Activated CD4-positive, CD25-positive, alpha-beta regulatory T cell treated with anti-CD3 and anti-CD28 coated beads, Interleukin-2, amount 50 U/mL, for 16 hours (primary cell): ENCODE measurements around the gene GLP1R.

ENCODE experiments used
- DNase-seq: peaks from one replicate; pipeline ENCODE4 v3.0.0-alpha.2; 2020; ENCODE audit warnings: low read depth, low spot score

GLP1R gene

DNA sequence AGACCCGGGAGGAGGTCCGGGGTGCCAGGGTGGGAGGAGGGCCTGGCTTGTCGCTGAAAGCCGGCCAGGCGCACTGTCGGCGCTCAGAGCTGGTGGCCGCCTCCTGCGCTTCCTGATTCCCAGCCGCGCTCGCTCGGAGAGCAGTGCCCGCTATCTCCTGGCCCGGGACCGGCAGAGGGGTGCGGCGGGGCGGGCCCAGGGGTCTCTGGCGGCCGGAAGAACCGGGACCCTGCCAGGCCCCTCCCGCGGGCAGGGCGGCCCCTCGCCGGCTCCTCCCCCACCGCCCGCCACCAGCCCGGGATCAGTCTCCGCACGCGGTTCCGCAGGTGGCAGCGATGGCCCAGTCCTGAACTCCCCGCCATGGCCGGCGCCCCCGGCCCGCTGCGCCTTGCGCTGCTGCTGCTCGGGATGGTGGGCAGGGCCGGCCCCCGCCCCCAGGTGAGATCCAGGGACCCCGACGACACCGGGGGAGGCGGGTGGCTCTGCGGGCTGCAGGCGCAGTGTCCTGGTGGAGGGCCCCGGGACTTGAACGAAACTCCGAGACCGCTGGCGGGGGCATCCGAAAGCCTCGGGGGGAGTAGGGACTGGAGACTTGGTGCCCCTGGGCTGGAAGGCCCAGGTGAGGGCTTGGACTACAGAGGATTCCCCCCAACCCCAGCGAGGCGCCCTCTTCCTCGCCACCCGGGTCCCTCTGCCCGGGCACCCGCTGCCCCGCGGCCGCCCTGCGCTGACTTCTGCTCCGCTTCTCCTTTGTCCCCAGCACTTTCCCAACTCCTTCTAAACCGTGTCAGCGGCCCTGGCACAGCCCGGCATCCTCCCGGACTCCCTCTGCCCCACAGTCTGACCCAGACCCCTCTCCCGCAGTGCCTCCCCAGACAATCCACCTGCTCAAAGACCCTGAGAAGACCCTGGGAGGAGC lies at the start of gene GLP1R:
GLP1R (plus strand) TSS at position 301 of the 919 bp plus-strand sequence; CDS start at position 361, 60 bp downstream.
- DNase-seq, result no peak

- no peak for DNase-seq
Measured at GRCh38 chr6:39003072-39003471, 45.5 kb upstream of the GLP1R start.

DNA sequence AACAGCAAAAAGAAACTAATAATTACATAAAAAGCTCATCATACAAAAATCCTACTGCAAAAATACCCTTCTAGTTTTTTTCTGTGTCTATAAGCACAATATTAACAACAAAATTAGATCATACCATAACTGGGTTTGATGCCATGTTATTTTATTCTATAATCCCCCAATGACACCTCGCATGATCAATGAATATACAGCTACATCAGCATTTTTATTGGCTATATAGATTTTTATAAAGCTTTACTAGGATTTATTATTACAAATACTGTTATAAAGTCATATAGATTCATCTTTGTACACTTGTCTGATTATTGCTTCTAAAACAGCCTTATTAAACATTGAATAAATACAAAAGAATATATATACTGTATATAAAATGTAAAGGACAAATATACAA lies 45.1 kb upstream of the GLP1R start:
- DNase-seq, result no peak

DNA sequence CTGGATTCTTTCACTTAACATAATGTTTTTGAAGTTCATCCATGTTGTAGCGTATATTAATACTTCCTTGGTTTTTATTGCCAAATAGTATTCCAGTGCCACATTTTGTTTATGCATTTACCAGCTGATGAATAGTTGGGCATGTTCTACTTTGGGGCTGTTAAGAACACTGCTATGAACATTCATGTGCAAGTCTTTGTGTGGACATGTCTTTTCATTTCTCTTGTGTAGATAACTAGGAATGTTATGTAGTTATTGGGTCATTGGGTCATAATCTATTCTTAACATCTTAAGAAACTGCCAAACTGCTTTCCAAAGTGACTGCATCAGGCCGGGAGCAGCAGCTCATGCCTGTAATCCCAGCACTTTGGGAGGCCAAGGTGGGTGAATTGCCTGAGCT lies 43.8 kb upstream of the GLP1R start:
- DNase-seq, result no peak

DNA sequence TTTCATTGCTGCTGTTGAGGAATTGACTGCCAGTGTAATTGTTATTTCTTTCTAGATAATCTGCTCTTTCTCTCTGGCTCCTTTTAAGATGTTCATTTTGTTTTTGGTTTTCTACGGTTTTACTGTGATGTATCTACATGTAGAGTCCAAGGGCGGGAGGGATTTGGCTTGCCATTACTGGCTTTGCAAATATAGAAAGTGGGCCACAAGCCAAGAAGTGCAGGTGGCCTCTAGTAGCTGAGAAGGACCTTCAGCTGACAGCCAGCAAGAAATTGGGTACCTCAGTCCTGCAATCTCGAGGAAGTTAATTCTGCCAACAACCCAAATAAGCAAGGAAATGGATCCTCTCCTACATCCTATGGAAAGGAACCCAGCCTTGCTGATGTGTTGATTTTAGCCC lies 42.8 kb upstream of the GLP1R start:
- DNase-seq, result no peak

- DNase-seq, result no peak
Measured at GRCh38 chr6:39007575-39007974, 41.0 kb upstream of the GLP1R start.

GRCh38 chr6:39008737-39009136 lies 39.8 kb upstream of the GLP1R start:
- no peak for DNase-seq

GRCh38 chr6:39009476-39009875 lies 39.1 kb upstream of the GLP1R start:
- DNase-seq, result no peak

- no peak for DNase-seq
Measured at GRCh38 chr6:39016839-39017546, 31.6 kb upstream of the GLP1R start.

DNA sequence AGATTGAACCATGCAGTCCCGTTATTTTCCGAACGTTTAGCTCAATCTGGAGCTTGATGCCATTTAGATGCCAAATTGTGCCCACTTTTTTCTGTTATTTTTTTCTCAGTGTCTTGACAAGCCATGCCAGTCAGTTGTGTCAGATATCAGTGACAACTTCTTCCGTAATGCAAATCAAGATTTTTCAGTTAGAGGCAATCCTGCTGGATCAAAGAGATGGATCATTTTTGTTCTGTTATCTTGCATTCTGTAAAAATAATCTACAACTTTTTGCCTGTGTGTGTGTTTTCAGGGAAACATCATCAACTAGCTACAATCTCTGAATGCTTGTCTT lies 31.1 kb upstream of the GLP1R start:
- no peak for DNase-seq

DNA sequence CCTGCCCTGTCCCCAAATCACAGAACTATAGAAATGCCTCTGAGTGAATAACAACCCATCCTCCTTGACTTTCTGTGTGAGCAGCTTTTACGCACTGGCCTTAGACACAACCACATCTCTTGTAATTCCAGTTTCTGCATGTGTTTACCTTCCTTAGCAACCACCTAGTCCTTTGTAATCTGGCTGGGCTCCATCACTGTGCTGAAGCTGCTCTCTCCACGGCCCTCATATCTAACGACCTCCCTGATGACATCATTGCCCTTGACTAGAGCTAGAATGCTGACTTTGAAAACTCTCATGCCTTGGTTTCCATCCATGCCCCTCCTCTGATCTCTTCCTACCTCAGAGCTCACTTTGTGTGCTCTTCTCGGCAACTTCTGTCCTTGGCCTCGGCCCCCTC lies 30.5 kb upstream of the GLP1R start:
- no peak for DNase-seq

- DNase-seq, result no peak
Measured at GRCh38 chr6:39020136-39020535, 28.4 kb upstream of the GLP1R start.

DNA sequence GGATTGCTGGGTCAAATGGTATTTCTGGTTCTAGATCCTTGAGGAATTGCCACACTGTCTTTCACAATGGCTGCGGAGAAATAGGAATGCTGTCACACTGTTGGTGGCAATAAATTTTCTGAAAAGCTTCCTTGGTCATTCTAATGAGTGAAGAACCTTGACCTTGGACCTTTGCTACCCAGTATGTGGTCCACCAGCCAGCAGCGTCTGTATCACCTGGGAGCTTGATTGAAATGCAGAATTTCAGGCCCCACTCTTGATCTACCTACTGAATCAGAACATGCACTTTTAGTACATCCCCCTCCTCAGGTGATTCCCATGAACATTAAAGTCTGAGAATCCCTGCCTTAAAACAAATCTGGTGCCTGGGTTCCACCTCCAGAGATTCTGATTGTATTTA lies 27.5 kb upstream of the GLP1R start:
- DNase-seq, result no peak

- no peak for DNase-seq
Measured at GRCh38 chr6:39021779-39022178, 26.8 kb upstream of the GLP1R start.

DNA sequence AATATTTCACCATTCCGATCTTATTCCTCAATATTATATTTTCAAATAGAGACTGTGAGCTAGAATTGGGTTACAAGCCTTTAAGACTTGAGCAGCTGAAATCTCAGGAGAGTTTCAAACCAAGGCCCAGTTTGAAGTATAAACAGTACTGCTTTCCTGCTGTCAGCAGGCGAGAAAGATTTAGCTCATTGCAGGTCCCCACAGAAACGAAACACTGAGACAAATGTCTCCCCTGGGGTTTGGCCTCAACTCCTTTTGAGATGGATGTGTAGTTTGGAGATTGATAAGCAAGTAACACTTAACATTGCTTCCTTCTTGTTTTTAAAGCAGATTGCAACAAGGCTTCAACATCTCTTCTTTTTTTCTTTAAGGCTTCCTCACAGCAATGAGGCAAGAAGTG lies 22.4 kb upstream of the GLP1R start:
- DNase-seq, result no peak

DNA sequence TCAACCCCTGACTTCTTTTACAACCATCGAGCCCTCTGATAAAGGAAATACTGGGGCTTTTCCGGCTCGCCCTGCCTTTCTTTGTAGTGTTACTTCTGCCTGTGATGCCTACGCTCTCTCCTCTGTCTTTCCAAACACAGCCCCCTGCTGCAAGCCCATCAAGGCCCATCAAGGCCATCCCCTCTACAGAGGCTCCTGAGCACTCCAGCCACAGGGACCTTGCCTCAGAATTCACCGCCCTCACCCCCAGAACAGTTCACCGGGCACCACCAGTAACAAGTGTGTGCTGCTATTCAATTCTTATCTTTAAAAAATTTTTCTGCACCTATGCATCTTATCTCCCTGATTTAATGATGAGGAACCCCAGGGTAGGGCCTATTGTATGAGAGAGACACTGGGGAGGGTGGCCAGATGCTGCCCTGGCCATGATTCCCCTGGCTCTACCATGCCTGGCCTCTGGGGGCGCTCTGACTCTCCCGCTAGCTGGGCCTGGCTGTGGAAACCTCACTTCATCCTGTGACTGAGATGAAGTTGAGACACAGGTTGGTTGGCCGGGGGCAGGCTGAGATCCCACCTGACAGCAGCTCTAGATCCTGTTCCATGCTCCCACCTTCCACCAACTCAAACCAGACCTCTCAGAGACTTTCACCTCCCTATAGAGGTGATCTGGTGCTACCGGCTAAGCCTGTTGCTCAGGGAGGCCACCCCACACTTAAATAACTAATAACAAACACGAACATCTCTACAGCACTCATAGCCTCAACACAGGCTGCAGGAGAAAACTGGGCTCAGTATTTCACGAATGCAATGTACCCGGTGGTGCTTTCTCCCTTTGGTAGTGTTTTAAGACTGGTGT lies 19.2 kb upstream of the GLP1R start:
- DNase-seq, result no peak

DNA sequence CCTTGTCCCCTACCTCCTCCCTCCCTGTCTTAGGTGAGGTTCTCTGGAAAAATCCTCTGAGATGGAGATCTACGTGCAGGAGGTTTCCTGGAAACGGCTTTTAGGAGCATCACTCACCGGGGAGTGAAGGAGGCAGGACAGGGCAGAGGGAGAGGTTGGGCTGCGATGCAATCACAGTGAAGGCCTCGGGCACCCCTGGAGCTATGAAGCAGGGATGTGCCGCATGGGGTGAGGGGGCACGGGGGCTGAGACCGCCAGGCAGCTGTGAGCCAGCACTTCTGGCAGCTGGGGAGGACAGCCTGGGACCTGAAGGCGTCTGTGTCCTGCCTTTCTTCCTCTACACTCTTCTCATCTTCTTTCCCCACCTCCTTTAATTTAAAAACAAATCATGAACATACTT lies 12.9 kb upstream of the GLP1R start:
- no peak for DNase-seq

GRCh38 chr6:39037082-39037508 lies 11.5 kb upstream of the GLP1R start:
- no peak for DNase-seq

DNA sequence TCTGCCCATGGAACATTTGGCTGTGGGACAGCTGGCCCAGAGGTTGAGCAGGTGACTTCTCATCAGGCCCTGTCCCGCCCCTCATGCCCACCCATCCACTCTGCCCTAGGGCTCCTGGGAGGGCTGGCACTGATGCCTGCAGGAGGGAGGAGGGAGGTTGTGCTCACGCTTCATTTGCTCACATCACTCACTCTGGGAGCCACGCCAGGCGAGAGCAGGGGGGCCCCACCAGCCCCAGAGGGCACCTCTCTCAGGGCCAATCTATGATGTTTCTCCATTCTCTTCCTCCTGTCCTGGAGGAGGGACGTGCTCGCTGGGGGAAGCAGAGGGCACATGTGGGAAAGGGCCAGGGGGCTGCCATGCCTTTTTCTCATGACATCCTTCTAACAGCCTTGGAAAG lies 10.9 kb upstream of the GLP1R start:
- no peak for DNase-seq

DNA sequence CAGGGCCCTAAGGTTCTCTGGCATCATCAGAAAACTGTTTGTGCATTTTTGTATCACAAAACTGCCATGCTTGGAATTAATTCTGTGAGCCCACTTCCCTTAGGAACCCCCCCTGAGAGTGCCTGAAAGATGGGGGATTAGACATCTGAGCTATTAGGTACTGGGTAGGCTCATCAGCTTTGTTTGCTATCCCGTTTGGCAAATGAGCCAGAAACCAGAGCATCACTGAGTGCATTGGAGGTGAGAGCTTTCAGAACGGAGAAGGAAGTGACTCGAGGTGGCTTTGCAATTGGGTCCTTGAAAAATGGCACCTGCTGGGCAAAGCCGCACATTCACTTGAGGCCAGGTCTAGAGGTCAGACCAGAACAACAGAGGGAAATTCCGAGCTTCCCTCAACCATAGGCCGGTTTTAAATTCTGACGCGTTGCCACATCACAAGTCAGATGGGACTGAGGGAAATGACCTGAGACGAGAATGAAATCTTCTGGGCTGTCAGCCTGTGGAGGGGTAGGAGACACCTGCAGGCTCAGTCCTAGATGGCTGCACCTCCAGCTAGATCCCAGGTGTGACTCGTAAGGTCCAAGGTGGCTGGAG lies 8.4 kb upstream of the GLP1R start:
- DNase-seq, result no peak

DNA sequence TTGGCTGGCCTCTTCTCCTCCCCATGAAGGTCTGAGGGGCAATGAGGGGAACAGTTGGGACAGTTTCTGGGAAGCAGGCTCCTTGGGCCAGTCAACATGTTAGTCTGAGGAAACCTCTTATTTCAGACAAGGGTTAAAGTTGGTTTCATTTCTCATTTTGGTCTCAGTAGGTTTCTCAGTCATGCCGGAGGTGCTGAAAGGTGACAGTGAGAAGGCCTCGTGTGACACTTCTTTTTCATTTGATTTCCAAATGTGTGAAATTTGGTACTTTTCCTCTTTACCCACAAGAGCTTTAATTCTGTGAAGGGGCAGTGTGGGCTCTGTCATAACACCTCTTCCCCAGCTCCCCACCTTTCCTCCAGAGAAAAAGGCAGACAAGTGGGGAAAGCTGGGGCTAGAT lies 7.5 kb upstream of the GLP1R start:
- no peak for DNase-seq

DNA sequence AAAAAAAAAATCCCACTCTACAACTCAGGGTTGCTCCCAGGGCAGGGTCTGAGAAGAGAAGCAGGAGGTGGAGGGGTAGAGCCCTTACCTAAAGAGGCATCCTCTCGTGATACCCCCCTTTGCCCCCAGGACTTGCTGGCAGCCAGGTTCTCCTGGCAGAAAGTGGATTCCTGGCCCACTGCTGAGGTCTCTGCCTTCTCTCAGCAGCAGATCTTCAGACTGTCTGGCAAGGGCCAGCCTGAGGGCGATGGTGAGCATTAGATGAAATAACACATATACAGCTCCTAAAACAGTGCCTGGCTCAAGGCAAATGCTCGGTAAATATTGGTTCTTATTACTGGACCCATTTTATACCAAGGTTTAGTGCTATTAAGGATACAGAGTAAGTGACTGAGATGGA lies 4.8 kb upstream of the GLP1R start:
- no peak for DNase-seq
